CD14-positive monocyte (primary cell): Measurements from ENCODE around the gene INTS3. TPM values are rescaled to one million over a fixed set of nuclear protein-coding genes. Genes with fewer than 3 reads are reported as not detected.

Experiments
- DNase-seq, 3 donors: peaks; one replicate each; pipeline ENCODE4 v3.0.0-alpha.2; 2011 to 2022
- H2AFZ ChIP-seq: 2 replicates; pipeline ENCODE4 v1.6.0; 2012; ENCODE audit warnings: mild to moderate bottlenecking, low read depth, low read length, inconsistent platforms; ENCODE audit not compliant: insufficient read depth, poor library complexity, severe bottlenecking
- H3K27ac ChIP-seq, 2 donors: 1 replicate in 1 of 2; 2 replicates in 1 of 2; pipeline ENCODE4 v1.5.1; 2012 to 2013; ENCODE audit warnings: low read length in 2 of 2, control low read depth in 1 of 2, inconsistent platforms in 1 of 2, low read depth in 1 of 2, mild to moderate bottlenecking in 1 of 2
- H3K27me3 ChIP-seq, 2 donors: one replicate each; pipeline versions ENCODE4 v1.6.0 to v1.6.1; 2011 to 2013; ENCODE audit warnings: low read length in 2 of 2; ENCODE audit not compliant: control insufficient read depth in 2 of 2, insufficient read depth in 2 of 2
- H3K36me3 ChIP-seq, 2 donors: replicated peaks in 1 of 2; 1 replicate in 1 of 2; 2 replicates in 1 of 2; pipeline versions ENCODE4 v1.5.1 to v1.6.1; 2012 to 2013; ENCODE audit warnings: low read length in 2 of 2, control low read depth in 1 of 2, inconsistent platforms in 1 of 2, mild to moderate bottlenecking in 1 of 2; ENCODE audit not compliant: insufficient read depth in 2 of 2, control insufficient read depth in 1 of 2
- H3K4me1 ChIP-seq, 2 donors: 1 replicate in 1 of 2; 2 replicates in 1 of 2; pipeline versions ENCODE4 v1.5.1 to v1.6.1; 2012 to 2013; ENCODE audit warnings: low read length in 2 of 2, control low read depth in 1 of 2, inconsistent platforms in 1 of 2, mild to moderate bottlenecking in 1 of 2, moderate library complexity in 1 of 2; ENCODE audit not compliant: insufficient read depth in 2 of 2, control insufficient read depth in 1 of 2
- H3K4me2 ChIP-seq: replicated peaks from 2 replicates; pipeline ENCODE3; 2012; ENCODE audit warnings: low read length, moderate library complexity, mild to moderate bottlenecking; ENCODE audit not compliant: poor library complexity, severe bottlenecking; ENCODE audit errors: extremely low read depth
- H3K4me3 ChIP-seq, 3 experiments: fragments of 200-600 bp in 1 of 3; sonication (generic) in 1 of 3; replicated peaks in 1 of 3; 1 replicate in 2 of 3; 2 replicates in 1 of 3; pipeline ENCODE4 v1.5.1; 2011 to 2013; ENCODE audit warnings: low read length in 3 of 3, mild to moderate bottlenecking in 3 of 3, control low read depth in 2 of 3, low read depth in 2 of 3, inconsistent platforms in 1 of 3, moderate library complexity in 1 of 3
- H3K79me2 ChIP-seq: 2 replicates; pipeline ENCODE4 v1.6.0; 2012; ENCODE audit warnings: mild to moderate bottlenecking, control low read depth, inconsistent platforms, low read length, moderate library complexity; ENCODE audit not compliant: insufficient read depth
- H3K9ac ChIP-seq: 2 replicates; pipeline ENCODE4 v1.6.0; 2017; ENCODE audit warnings: low read length, mild to moderate bottlenecking; ENCODE audit not compliant: insufficient read depth, poor library complexity, severe bottlenecking
- H3K9me3 ChIP-seq, 2 donors: replicated peaks in 1 of 2; 1 replicate in 1 of 2; 2 replicates in 1 of 2; pipeline versions ENCODE4 v1.5.1 to v1.6.1; 2012 to 2013; ENCODE audit warnings: low read length in 2 of 2, control low read depth in 1 of 2; ENCODE audit not compliant: control insufficient read depth in 1 of 2, insufficient read depth in 1 of 2
- H4K20me1 ChIP-seq: 2 replicates; pipeline ENCODE4 v1.6.0; 2012; ENCODE audit warnings: mild to moderate bottlenecking, low read length, control low read depth, moderate library complexity; ENCODE audit not compliant: insufficient read depth
- H3K27ac Mint-ChIP-seq, 7 donors: one replicate each; pipeline ENCODE4 v1.8.0; 2020; ENCODE audit warnings: mild to moderate bottlenecking in 7 of 7, mixed read lengths in 7 of 7, moderate library complexity in 6 of 7, inconsistent platforms in 2 of 7
- H3K27me3 Mint-ChIP-seq, 3 donors: one replicate each; pipeline ENCODE4 v1.8.0; 2021 to 2022; ENCODE audit warnings: low read depth in 3 of 3, mild to moderate bottlenecking in 3 of 3, mixed read lengths in 3 of 3, moderate library complexity in 3 of 3, inconsistent platforms in 1 of 3
- H3K36me3 Mint-ChIP-seq, 2 donors: one replicate each; pipeline ENCODE4 v1.8.0; 2020; ENCODE audit warnings: mixed read lengths in 2 of 2, inconsistent platforms in 1 of 2, mild to moderate bottlenecking in 1 of 2
- H3K4me1 Mint-ChIP-seq: one replicate; pipeline ENCODE4 v1.8.0; 2020; ENCODE audit warnings: mild to moderate bottlenecking, mixed read lengths
- H3K4me3 Mint-ChIP-seq, 2 donors: one replicate each; pipeline ENCODE4 v1.8.0; 2020; ENCODE audit warnings: mild to moderate bottlenecking in 2 of 2, mixed read lengths in 2 of 2, moderate library complexity in 1 of 2
- H3K9me3 Mint-ChIP-seq, 7 donors: one replicate each; pipeline ENCODE4 v1.8.0; 2020 to 2022; ENCODE audit warnings: mixed read lengths in 7 of 7, mild to moderate bottlenecking in 6 of 7, moderate library complexity in 6 of 7, inconsistent platforms in 2 of 7
- WGBS: methylation state at CpG from one replicate; pipeline ENCODE4 v1.1.5; 2013; ENCODE audit warnings: missing lambda C conversion rate; ENCODE audit not compliant: insufficient coverage; 5-methylcytosine and 5-hydroxymethylcytosine counted together
- intact Hi-C, 2 donors: fragments of 100-400 bp; cut with micrococcal nuclease; formaldehyde crosslinking; loops; one replicate each; pipeline versions ENCODE4 v1.15.0 to v1.15.1; 2023
- polyA plus RNA-seq, 3 donors: library from polyadenylated mRNA; depleted of rRNA in 1 of 3; unstranded in 2 of 3; stranded (reverse) in 1 of 3; fragments of 300-500 nt in 2 of 3; fragments of >200 nt in 1 of 3; fragmentation: Illumina TruSeq in 2 of 3; gene quantifications; 1 replicate in 2 of 3; 2 replicates in 1 of 3; pipeline ENCODE4 v1.2.3, GENCODE V29; 2012 to 2021
- TF ChIP-seq, protein P1 (sequence below): fragments of 200-600 bp; IDR thresholded peaks from one replicate; pipeline ENCODE4 v1.8.0; 2022; ENCODE audit warnings: antibody characterized with exemption, mild to moderate bottlenecking

INTS3 gene
- polyA plus RNA-seq, 3 donors: 9.2 to 76.9 (median 15.9) TPM

DNA sequence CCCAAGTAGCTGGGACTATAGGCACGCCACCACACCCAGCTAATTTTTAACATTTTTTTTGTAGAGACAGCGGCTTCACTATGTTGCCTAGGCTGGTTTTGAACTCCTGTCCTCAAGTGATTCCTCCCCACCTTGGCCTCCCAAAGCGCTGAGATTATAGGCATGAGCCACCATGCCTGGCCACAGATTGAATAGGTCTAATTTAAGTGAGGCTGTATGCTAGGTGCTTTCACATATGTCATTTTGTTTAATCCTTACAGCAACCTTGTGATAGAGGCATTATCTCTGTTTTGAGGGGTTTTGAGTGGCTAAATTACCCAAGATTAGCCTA lies 7.2 kb downstream of the INTS3 start:
- peaks cover 0 to 1% (median 0%) of the 10 kb centered on the region in 3 donors for H3K27me3 Mint-ChIP-seq
- H3K4me2 ChIP-seq: peak overlapping the region; percentile 40
- H4K20me1 ChIP-seq: no peaks in the 10 kb centered on the region
- peaks cover 4 to 32% of the 10 kb centered on the region in 2 donors for H3K36me3 Mint-ChIP-seq
- H3K27ac ChIP-seq: peak overlapping the region; percentile 81 to 93
- H3K4me3 Mint-ChIP-seq: peak overlapping the region; percentile 9 to 67
- H3K79me2 ChIP-seq: peaks cover 35% of the 10 kb centered on the region
- peak overlapping the region; percentile 35 for H3K9ac ChIP-seq
- peak overlapping the region; percentile 88 to 95 (median 92) for H3K27ac Mint-ChIP-seq
- DNase-seq: no peak
- intact Hi-C loops: loop anchor here in 1 of 2 donors (5.0 kb wide), 1 partner anchor 103 kb away; the partner anchor contains the start of gene CHTOP
- peak overlapping the region in 1 of 3 experiments; percentile 42 for H3K4me3 ChIP-seq
- H3K9me3 Mint-ChIP-seq: peaks cover 0 to 2% (median 0%) of the 10 kb centered on the region in 7 donors
- H3K36me3 ChIP-seq: peaks cover 4 to 21% of the 10 kb centered on the region in 2 donors
- 75% methylated on average over 1 of the region's 3 CpGs for WGBS
- peaks cover 37% of the 10 kb centered on the region for H3K4me1 Mint-ChIP-seq
- peak overlapping the region; percentile 37 for H2AFZ ChIP-seq
- no peaks in the 10 kb centered on the region for H3K9me3 ChIP-seq
- no peaks in the 10 kb centered on the region for H3K27me3 ChIP-seq
- TF ChIP-seq, protein P1, sequence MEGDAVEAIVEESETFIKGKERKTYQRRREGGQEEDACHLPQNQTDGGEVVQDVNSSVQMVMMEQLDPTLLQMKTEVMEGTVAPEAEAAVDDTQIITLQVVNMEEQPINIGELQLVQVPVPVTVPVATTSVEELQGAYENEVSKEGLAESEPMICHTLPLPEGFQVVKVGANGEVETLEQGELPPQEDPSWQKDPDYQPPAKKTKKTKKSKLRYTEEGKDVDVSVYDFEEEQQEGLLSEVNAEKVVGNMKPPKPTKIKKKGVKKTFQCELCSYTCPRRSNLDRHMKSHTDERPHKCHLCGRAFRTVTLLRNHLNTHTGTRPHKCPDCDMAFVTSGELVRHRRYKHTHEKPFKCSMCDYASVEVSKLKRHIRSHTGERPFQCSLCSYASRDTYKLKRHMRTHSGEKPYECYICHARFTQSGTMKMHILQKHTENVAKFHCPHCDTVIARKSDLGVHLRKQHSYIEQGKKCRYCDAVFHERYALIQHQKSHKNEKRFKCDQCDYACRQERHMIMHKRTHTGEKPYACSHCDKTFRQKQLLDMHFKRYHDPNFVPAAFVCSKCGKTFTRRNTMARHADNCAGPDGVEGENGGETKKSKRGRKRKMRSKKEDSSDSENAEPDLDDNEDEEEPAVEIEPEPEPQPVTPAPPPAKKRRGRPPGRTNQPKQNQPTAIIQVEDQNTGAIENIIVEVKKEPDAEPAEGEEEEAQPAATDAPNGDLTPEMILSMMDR: no peak
- H3K4me1 ChIP-seq: peaks cover 33 to 35% of the 10 kb centered on the region in 2 donors

DNA sequence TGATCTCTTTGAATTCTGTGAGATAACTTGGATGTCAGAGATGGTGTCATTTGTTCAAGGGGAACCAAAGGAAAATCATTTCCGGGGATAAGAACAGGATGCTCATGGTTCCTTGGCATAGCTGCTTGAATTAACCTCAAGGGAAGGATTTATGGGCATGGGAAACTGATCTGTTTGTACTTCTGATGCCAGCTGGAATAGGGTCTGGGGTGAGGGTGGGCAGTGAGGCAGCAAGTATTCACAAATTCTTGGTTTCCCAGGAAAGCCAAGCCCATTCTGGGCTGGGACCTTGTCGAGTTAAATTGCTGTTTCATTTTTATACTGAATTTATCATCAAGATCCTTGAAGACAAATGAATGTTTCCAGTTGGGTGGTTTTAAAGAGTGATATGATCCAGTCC lies 14.1 kb downstream of the INTS3 start:
- Mint-ChIP-seq H3K27me3 (peaks cover 0 to 4% (median 0%) of the 10 kb centered on the region in 3 donors), H3K9me3 (no peaks in the 10 kb centered on the region), H3K4me3 (no peak overlapping the region), H3K36me3 (peaks cover 63 to 82% of the 10 kb centered on the region in 2 donors), H3K4me1 (peaks cover 29% of the 10 kb centered on the region), H3K27ac (peak overlapping the region in 3 of 7 donors; percentile 25 to 85 (median 38))
- Histone ChIP-seq H3K4me3 (no peak overlapping the region), H2AFZ (no peak overlapping the region), H3K27me3 (no peaks in the 10 kb centered on the region), H3K9ac (no peak overlapping the region), H3K4me1 (peaks cover 11 to 19% of the 10 kb centered on the region in 2 donors), H3K79me2 (no peaks in the 10 kb centered on the region), H3K4me2 (no peak overlapping the region), H4K20me1 (no peaks in the 10 kb centered on the region), H3K9me3 (no peaks in the 10 kb centered on the region), H3K36me3 (peaks cover 61 to 84% of the 10 kb centered on the region in 2 donors), H3K27ac (peak overlapping the region in 1 of 2 donors; percentile 75)
- TF ChIP-seq, protein P1: no peak
- intact Hi-C loops: loop anchor here in 1 of 2 donors (10.0 kb wide), 1 partner anchor 227 kb away; no protein-coding TSS in a partner anchor
- 100% methylated on average over 1 of the region's 2 CpGs for WGBS
- no peak for DNase-seq
